ENCODE measurements around the gene PIP4K2B.
"Not testable (repeated sequence)": the region's sequence is repeated elsewhere in the genome, so short reads cannot be mapped to it uniquely, and the experiment has no call there.

Gene PIP4K2B

GRCh38 chr17:38799501-38800236 lies at the start of gene PIP4K2B:
TSS of gene PIP4K2B (minus strand) at chr17:38799556. CDS start at chr17:38799424, 132 bp downstream.
- DNase-seq (peak; percentile 90), ATAC-seq (peak; percentile 85)

GRCh38 chr17:38848557-38848891 lies 49.2 kb upstream of the PIP4K2B start:
- no peak for DNase-seq
- no peak for ATAC-seq

GRCh38 chr17:38844261-38844757 lies 45.0 kb upstream of the PIP4K2B start:
- no peak for ATAC-seq
- DNase-seq: no peak

GRCh38 chr17:38825762-38826247 lies 26.4 kb upstream of the PIP4K2B start:
- ATAC-seq: no peak
- no peak for DNase-seq

- ATAC-seq (peak; percentile 81), DNase-seq (peak; percentile 94)
These were observed 25.8 kb upstream of the PIP4K2B start, which contains the start of gene CWC25 for GRCh38 chr17:38824899-38825761. TSS of gene CWC25 (minus strand) at chr17:38825321. CDS start at chr17:38825183, 138 bp downstream.

GRCh38 chr17:38815576-38816193 lies 16.3 kb upstream of the PIP4K2B start:
- ATAC-seq: peak; percentile 74
- DNase-seq: no peak

GRCh38 chr17:38809828-38810227 lies 10.5 kb upstream of the PIP4K2B start:
- DNase-seq: no peak
- ATAC-seq: no peak

GRCh38 chr17:38800237-38800760 lies 943 bp upstream of the PIP4K2B start:
- DNase-seq (no peak), ATAC-seq (no peak)

- ATAC-seq (peak; percentile 29), DNase-seq (peak; percentile 58)
These were observed 499 bp downstream of the PIP4K2B start for GRCh38 chr17:38798614-38799500.

GRCh38 chr17:38797828-38798227 lies 1.5 kb downstream of the PIP4K2B start:
- no peak for DNase-seq
- ATAC-seq: no peak

GRCh38 chr17:38797158-38797490 lies 2.2 kb downstream of the PIP4K2B start:
- ATAC-seq (no peak), DNase-seq (no peak)

- DNase-seq (no peak), ATAC-seq (no peak)
These were observed 2.8 kb downstream of the PIP4K2B start for GRCh38 chr17:38796451-38797157.

GRCh38 chr17:38794221-38794620 lies 5.1 kb downstream of the PIP4K2B start:
- no peak for DNase-seq
- no peak for ATAC-seq

GRCh38 chr17:38791162-38791561 lies 8.2 kb downstream of the PIP4K2B start:
- no peak for ATAC-seq

GRCh38 chr17:38790148-38790707 lies 9.1 kb downstream of the PIP4K2B start:
- not testable (repeated sequence) for DNase-seq, ATAC-seq

More at GRCh38 chr17:38791162-38791561, 8.2 kb downstream of the PIP4K2B start:
- DNase-seq: no peak

- no peak for ATAC-seq
These were observed 10.2 kb downstream of the PIP4K2B start for GRCh38 chr17:38789185-38789584.

GRCh38 chr17:38787999-38788398 lies 11.4 kb downstream of the PIP4K2B start:
- DNase-seq, ATAC-seq: not testable (repeated sequence)

More at GRCh38 chr17:38789185-38789584, 10.2 kb downstream of the PIP4K2B start:
- DNase-seq: no peak

- no peak for ATAC-seq
- no peak for DNase-seq
These were observed 13.0 kb downstream of the PIP4K2B start for GRCh38 chr17:38786372-38786771.

- ATAC-seq (no peak), DNase-seq (no peak)
These were observed 16.1 kb downstream of the PIP4K2B start for GRCh38 chr17:38783227-38783626.
